Neuronal stem cell (in vitro differentiated cells): ENCODE data around the gene SIGLEC9.

Experiments
- DNase-seq: peaks from one replicate; pipeline ENCODE4 v3.0.0-alpha.2; 2013; ENCODE audit warnings: low spot score
- H2AFZ ChIP-seq: one replicate; pipeline ENCODE4 v1.6.1; 2013; ENCODE audit warnings: mild to moderate bottlenecking, low read length, inconsistent platforms
- H2AK5ac ChIP-seq: 2 replicates; pipeline ENCODE4 v1.6.1; 2013; ENCODE audit warnings: low read depth, mild to moderate bottlenecking, inconsistent platforms, low read length, moderate library complexity, mixed read lengths
- H2BK120ac ChIP-seq: 2 replicates; pipeline ENCODE4 v1.6.1; 2013; ENCODE audit warnings: low read depth, mild to moderate bottlenecking, inconsistent platforms, low read length, moderate library complexity, mixed read lengths
- H2BK12ac ChIP-seq: one replicate; pipeline ENCODE4 v1.6.1; 2013; ENCODE audit warnings: low read length, inconsistent platforms
- H2BK15ac ChIP-seq: 2 replicates; pipeline ENCODE4 v1.6.1; 2013; ENCODE audit warnings: mild to moderate bottlenecking, low read length, inconsistent platforms, mixed read lengths
- H2BK5ac ChIP-seq: one replicate; pipeline ENCODE4 v1.6.1; 2013; ENCODE audit warnings: inconsistent platforms, mild to moderate bottlenecking, low read length, moderate library complexity
- H3K14ac ChIP-seq: one replicate; pipeline ENCODE4 v1.6.1; 2013; ENCODE audit warnings: low read length, inconsistent platforms
- H3K18ac ChIP-seq: 2 replicates; pipeline ENCODE4 v1.6.1; 2013; ENCODE audit warnings: low read length, inconsistent platforms
- H3K23ac ChIP-seq: 2 replicates; pipeline ENCODE4 v1.6.1; 2013; ENCODE audit warnings: low read depth, mild to moderate bottlenecking, mixed read lengths, low read length, inconsistent platforms; ENCODE audit not compliant: poor library complexity
- H3K27ac ChIP-seq: replicated peaks from 3 replicates; pipeline ENCODE4 v1.5.1; 2013; ENCODE audit warnings: low read length, inconsistent platforms
- H3K27me3 ChIP-seq, 3 experiments: 2 replicates each; pipeline ENCODE4 v1.6.1; 2013; ENCODE audit warnings: low read length in 3 of 3, mild to moderate bottlenecking in 2 of 3, inconsistent platforms in 1 of 3, low read depth in 1 of 3, mixed read lengths in 1 of 3, moderate library complexity in 1 of 3; ENCODE audit not compliant: control insufficient read depth in 3 of 3, insufficient read depth in 3 of 3
- H3K36me3 ChIP-seq, 2 donors: replicated peaks in 1 of 2; 2 replicates each; pipeline ENCODE4 v1.6.1; 2013; ENCODE audit warnings: low read length in 2 of 2; ENCODE audit not compliant: control insufficient read depth in 2 of 2, insufficient read depth in 2 of 2
- H3K4ac ChIP-seq: 2 replicates; pipeline ENCODE4 v1.6.1; 2013; ENCODE audit warnings: inconsistent platforms, mild to moderate bottlenecking, low read length, moderate library complexity
- H3K4me1 ChIP-seq, 2 donors: 1 replicate in 1 of 2; 2 replicates in 1 of 2; pipeline ENCODE4 v1.6.1; 2013; ENCODE audit warnings: low read length in 2 of 2, low read depth in 1 of 2; ENCODE audit not compliant: control insufficient read depth in 2 of 2, insufficient read depth in 1 of 2
- H3K4me2 ChIP-seq: one replicate; pipeline ENCODE4 v1.6.1; 2013; ENCODE audit warnings: mild to moderate bottlenecking, low read length, inconsistent platforms; ENCODE audit not compliant: insufficient read depth, poor library complexity, severe bottlenecking
- H3K4me3 ChIP-seq, 2 donors: 2 replicates each; pipeline ENCODE4 v1.5.1; 2013; ENCODE audit warnings: low read length in 2 of 2, mild to moderate bottlenecking in 2 of 2, inconsistent platforms in 1 of 2, moderate library complexity in 1 of 2
- H3K79me1 ChIP-seq: one replicate; pipeline ENCODE4 v1.6.1; 2013; ENCODE audit warnings: low read depth, mild to moderate bottlenecking, inconsistent platforms, low read length, moderate library complexity
- H3K9ac ChIP-seq: one replicate; pipeline ENCODE4 v1.6.1; 2013; ENCODE audit warnings: mild to moderate bottlenecking, low read depth, low read length, inconsistent platforms; ENCODE audit not compliant: poor library complexity
- H3K9me3 ChIP-seq, 2 donors: replicated peaks in 1 of 2; 2 replicates each; pipeline versions ENCODE3 to v1.6.1; 2013; ENCODE audit warnings: low read length in 2 of 2, mild to moderate bottlenecking in 2 of 2, inconsistent platforms in 1 of 2, low read depth in 1 of 2, mixed read lengths in 1 of 2, moderate library complexity in 1 of 2; ENCODE audit not compliant: control insufficient read depth in 2 of 2, insufficient read depth in 1 of 2
- H4K8ac ChIP-seq: one replicate; pipeline ENCODE4 v1.6.1; 2013; ENCODE audit warnings: low read depth, mild to moderate bottlenecking, inconsistent platforms, low read length, moderate library complexity
- H4K91ac ChIP-seq: one replicate; pipeline ENCODE4 v1.6.1; 2013; ENCODE audit warnings: low read length, low read depth, mild to moderate bottlenecking, inconsistent platforms; ENCODE audit not compliant: poor library complexity
- WGBS, 2 donors: extraction: QIAGEN DNeasy Blood & Tissue Kit; methylation state at CpG; one replicate each; pipeline ENCODE4 v1.1.7; 2013; ENCODE audit warnings: missing lambda C conversion rate in 2 of 2, mixed read lengths in 1 of 2; ENCODE audit not compliant: insufficient read length in 2 of 2, insufficient replicate concordance in 1 of 2; ENCODE audit errors: extremely low coverage in 2 of 2; 5-methylcytosine and 5-hydroxymethylcytosine counted together

The SIGLEC9 gene

DNA sequence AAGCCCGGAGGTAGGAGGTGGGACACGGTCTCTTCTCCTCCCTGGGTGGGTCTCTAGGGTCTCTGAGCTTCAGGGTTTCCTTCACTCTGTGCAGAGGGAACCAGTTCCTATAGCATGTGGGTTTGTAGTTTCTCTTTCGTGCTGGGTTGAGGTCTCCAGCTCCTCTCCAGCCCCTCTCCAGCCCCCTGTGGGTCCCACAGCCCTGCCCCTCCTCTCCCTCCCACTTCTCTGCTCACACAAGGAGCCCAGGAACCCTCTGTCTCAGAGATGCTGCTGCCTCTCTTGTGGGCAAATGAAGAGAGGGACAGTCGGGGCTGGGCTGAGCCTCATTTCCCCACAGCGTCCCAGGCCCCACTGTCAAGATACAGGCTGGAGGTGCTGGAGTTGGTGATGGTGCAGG, 18.8 kb downstream of the SIGLEC9 start:
- no peak overlapping the region for H2AK5ac ChIP-seq
- H3K14ac ChIP-seq, result no peak overlapping the region
- H3K79me1 ChIP-seq, result no peaks in the 10 kb centered on the region

GRCh38 chr19:51144482-51145045, 19.9 kb downstream of the SIGLEC9 start:
- Histone ChIP-seq H3K4ac (no peak overlapping the region), H2BK5ac (peak overlapping the region; percentile 33), H2BK12ac (no peak overlapping the region), H3K9me3 (no peaks in the 10 kb centered on the region), H3K9ac (no peak overlapping the region), H3K79me1 (no peaks in the 10 kb centered on the region), H2BK15ac (no peak overlapping the region), H2BK120ac (no peak overlapping the region), H3K36me3 (no peaks in the 10 kb centered on the region), H2AK5ac (peak overlapping the region; percentile 70), H3K14ac (no peak overlapping the region), H3K4me1 (no peaks in the 10 kb centered on the region), H3K18ac (no peak overlapping the region), H4K91ac (no peak overlapping the region), H3K4me2 (no peak overlapping the region), H2AFZ (no peak overlapping the region), H3K23ac (no peak overlapping the region), H4K8ac (no peak overlapping the region), H3K4me3 (no peak overlapping the region), H3K27me3 (peaks cover 0 to 22% (median 0%) of the 10 kb centered on the region in 3 experiments), H3K27ac (no peak overlapping the region)
- WGBS, 2 donors, result no CpG with 5 or more reads among the region's 11 CpGs
- no peak for DNase-seq

More for the DNA sequence above, 18.8 kb downstream of the SIGLEC9 start:
- Histone ChIP-seq H3K9me3 (no peaks in the 10 kb centered on the region), H3K27me3 (peaks cover 0 to 27% (median 0%) of the 10 kb centered on the region in 3 experiments), H2BK15ac (no peak overlapping the region), H3K4me2 (no peak overlapping the region), H4K91ac (no peak overlapping the region), H3K4me3 (no peak overlapping the region), H3K36me3 (no peaks in the 10 kb centered on the region), H3K4ac (no peak overlapping the region), H2BK120ac (no peak overlapping the region), H2BK5ac (no peak overlapping the region), H4K8ac (no peak overlapping the region), H3K27ac (no peak overlapping the region), H3K9ac (no peak overlapping the region), H3K18ac (no peak overlapping the region), H3K23ac (no peak overlapping the region), H2BK12ac (peak overlapping the region; percentile 51), H3K4me1 (no peaks in the 10 kb centered on the region), H2AFZ (no peak overlapping the region)
- WGBS, 2 donors, result no CpG with 5 or more reads among the region's 5 CpGs
- no peak for DNase-seq

DNA sequence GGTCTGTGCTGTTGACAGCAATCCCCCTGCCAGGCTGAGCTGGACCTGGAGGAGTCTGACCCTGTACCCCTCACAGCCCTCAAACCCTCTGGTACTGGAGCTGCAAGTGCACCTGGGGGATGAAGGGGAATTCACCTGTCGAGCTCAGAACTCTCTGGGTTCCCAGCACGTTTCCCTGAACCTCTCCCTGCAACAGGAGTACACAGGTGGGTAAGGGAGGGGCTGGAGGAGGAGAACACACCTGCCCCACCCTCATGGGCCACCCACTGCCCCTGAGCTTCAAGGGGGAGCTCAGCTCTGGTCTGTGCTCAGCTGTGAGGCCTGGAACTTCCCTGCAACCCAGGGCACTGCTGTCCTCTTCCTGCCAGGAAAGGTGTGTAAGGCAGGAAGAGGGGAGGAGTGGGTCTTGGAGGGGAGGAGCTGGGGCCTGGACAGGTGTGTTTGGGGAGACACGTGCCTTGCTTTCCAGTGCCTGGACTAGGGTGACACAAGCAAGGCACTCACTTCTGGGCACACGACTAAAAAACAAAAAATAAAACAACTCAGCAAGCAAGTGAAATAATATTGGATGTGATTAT, 21.3 kb downstream of the SIGLEC9 start:
- Histone ChIP-seq H3K27ac (no peak overlapping the region), H3K79me1 (no peaks in the 10 kb centered on the region), H3K9me3 (no peaks in the 10 kb centered on the region), H2BK120ac (no peak overlapping the region), H3K9ac (no peak overlapping the region), H3K4me1 (no peaks in the 10 kb centered on the region), H4K91ac (no peak overlapping the region), H2BK5ac (no peak overlapping the region), H3K4me3 (no peak overlapping the region), H3K23ac (no peak overlapping the region), H3K4ac (no peak overlapping the region), H3K27me3 (peaks cover 0 to 10% (median 0%) of the 10 kb centered on the region in 3 experiments), H2AK5ac (peak overlapping the region; percentile 17), H4K8ac (no peak overlapping the region), H2BK15ac (no peak overlapping the region), H3K18ac (no peak overlapping the region), H3K4me2 (no peak overlapping the region), H2BK12ac (no peak overlapping the region), H2AFZ (no peak overlapping the region), H3K36me3 (no peaks in the 10 kb centered on the region), H3K14ac (no peak overlapping the region)
- DNase-seq, result no peak
- WGBS, 2 donors, result no CpG with 5 or more reads among the region's 4 CpGs

- H3K4me3 ChIP-seq, result no peak overlapping the region
- H3K79me1 ChIP-seq, result no peaks in the 10 kb centered on the region
- WGBS, 2 donors, result no CpG with 5 or more reads among the region's 7 CpGs
- H4K8ac ChIP-seq, result no peak overlapping the region
- no peak overlapping the region for H3K23ac ChIP-seq
- no peaks in the 10 kb centered on the region for H3K4me1 ChIP-seq
- H2BK5ac ChIP-seq, result no peak overlapping the region
- no peak overlapping the region for H3K4ac ChIP-seq
- H3K4me2 ChIP-seq, result no peak overlapping the region
- no peak overlapping the region for H2AFZ ChIP-seq
- no peak overlapping the region for H2BK15ac ChIP-seq
- peak overlapping the region; percentile 77 for H3K18ac ChIP-seq
- peaks cover 0 to 4% (median 0%) of the 10 kb centered on the region in 3 experiments for H3K27me3 ChIP-seq
- no peak overlapping the region for H3K27ac ChIP-seq
- H3K36me3 ChIP-seq, result no peaks in the 10 kb centered on the region
- peak overlapping the region; percentile 67 for H3K14ac ChIP-seq
- H3K9ac ChIP-seq, result no peak overlapping the region
- H3K9me3 ChIP-seq, result no peaks in the 10 kb centered on the region
- H2BK12ac ChIP-seq, result no peak overlapping the region
- no peak overlapping the region for H4K91ac ChIP-seq
- no peak for DNase-seq
- H2BK120ac ChIP-seq, result no peak overlapping the region
- H2AK5ac ChIP-seq, result no peak overlapping the region
Measured at GRCh38 chr19:51146751-51147150, 22.0 kb downstream of the SIGLEC9 start.
